NCI-H2196 treated with DMSO at 0.1 percent for 48 hours (cell line): ENCODE measurements around the gene SAPCD2.
"Not testable (repeated sequence)": the region's sequence is repeated elsewhere in the genome, so short reads cannot be mapped to it uniquely, and the experiment has no call there.

Source experiments
- DNase-seq: peaks from one replicate; lab custom pipeline; 2025; ENCODE audit not compliant: unreplicated experiment; lab: John Stamatoyannopoulos, UW

The SAPCD2 gene

GRCh38 chr9:137070201-137070905 is at the start of gene SAPCD2:
SAPCD2 (minus strand) TSS chr9:137070557; CDS start chr9:137070460, 97 bp downstream.
- DNase-seq = peak; percentile 90

GRCh38 chr9:137118092-137118603 is 47.8 kb upstream of the SAPCD2 start:
- not testable (repeated sequence) for DNase-seq

- no peak for DNase-seq
Measured at GRCh38 chr9:137117269-137117731, 46.9 kb upstream of the SAPCD2 start.

GRCh38 chr9:137116728-137117127 is 46.4 kb upstream of the SAPCD2 start:
- DNase-seq = no peak

- no peak for DNase-seq
Measured at GRCh38 chr9:137116027-137116507, 45.7 kb upstream of the SAPCD2 start.

- DNase-seq = no peak
Measured at GRCh38 chr9:137115394-137116026, 45.2 kb upstream of the SAPCD2 start.

GRCh38 chr9:137114613-137115393 is 44.4 kb upstream of the SAPCD2 start, which contains the start of gene DPP7:
DPP7 (minus strand) TSS chr9:137114733; CDS start chr9:137114713, 20 bp downstream.
- DNase-seq = peak; percentile 27

GRCh38 chr9:137114220-137114612 is 43.9 kb upstream of the SAPCD2 start:
- no peak for DNase-seq

GRCh38 chr9:137113385-137114159 is 43.2 kb upstream of the SAPCD2 start:
- no peak for DNase-seq

GRCh38 chr9:137112564-137113384 is 42.4 kb upstream of the SAPCD2 start:
- no peak for DNase-seq

- no peak for DNase-seq
Measured at GRCh38 chr9:137111788-137112563, 41.6 kb upstream of the SAPCD2 start.

- DNase-seq = no peak
Measured at GRCh38 chr9:137110911-137111787, 40.8 kb upstream of the SAPCD2 start.

- DNase-seq = no peak
Measured at GRCh38 chr9:137110147-137110910, 40.0 kb upstream of the SAPCD2 start.

GRCh38 chr9:137109250-137110146 is 39.1 kb upstream of the SAPCD2 start:
- DNase-seq = no peak

GRCh38 chr9:137108608-137109249 is 38.4 kb upstream of the SAPCD2 start:
- no peak for DNase-seq

- DNase-seq = no peak
Measured at GRCh38 chr9:137107982-137108381, 37.6 kb upstream of the SAPCD2 start.
